Spleen (tissue), 11 donors: ENCODE results near the gene TRIM33. TPM values are rescaled to one million over a fixed set of nuclear protein-coding genes. Genes with fewer than 3 reads are reported as not detected.
"Not testable (repeated sequence)": the region's sequence is repeated elsewhere in the genome, so short reads cannot be mapped to it uniquely, and the experiment has no call there.

Experiments
- DNase-seq: peaks from one replicate; pipeline ENCODE4 v3.0.0-alpha.2; 2020
- H3K27ac ChIP-seq, 8 donors: fragments of 200-600 bp; sonication (generic) in 7 of 8; 1 replicate in 4 of 8; 2 replicates in 4 of 8; pipeline versions ENCODE4 v1.5.0 to v1.8.0; 2016 to 2021; ENCODE audit warnings: inconsistent platforms in 4 of 8, mild to moderate bottlenecking in 4 of 8, moderate library complexity in 1 of 8
- H3K27me3 ChIP-seq, 7 donors: fragments of 200-600 bp; sonication (generic) in 6 of 7; replicated peaks in 1 of 7; 1 replicate in 4 of 7; 2 replicates in 3 of 7; pipeline versions ENCODE4 v1.5.0 to v1.8.0; 2016 to 2021; ENCODE audit warnings: inconsistent platforms in 3 of 7, mild to moderate bottlenecking in 1 of 7
- H3K36me3 ChIP-seq, 6 donors: fragments of 200-600 bp; sonication (generic) in 5 of 6; 1 replicate in 4 of 6; 2 replicates in 2 of 6; pipeline versions ENCODE4 v1.5.0 to v1.8.0; 2016 to 2021; ENCODE audit warnings: inconsistent platforms in 2 of 6
- H3K4me1 ChIP-seq, 6 donors: fragments of 200-600 bp; sonication (generic) in 5 of 6; 1 replicate in 3 of 6; 2 replicates in 3 of 6; pipeline versions ENCODE4 v1.5.0 to v1.8.0; 2016 to 2021; ENCODE audit warnings: inconsistent platforms in 3 of 6
- H3K4me3 ChIP-seq, 8 donors: fragments of 200-600 bp; sonication (generic) in 7 of 8; 1 replicate in 4 of 8; 2 replicates in 4 of 8; pipeline versions ENCODE4 v1.5.0 to v1.8.0; 2016 to 2021; ENCODE audit warnings: inconsistent platforms in 4 of 8, mild to moderate bottlenecking in 4 of 8, moderate library complexity in 2 of 8
- H3K9me3 ChIP-seq, 8 donors: fragments of 200-600 bp; sonication (generic) in 7 of 8; 1 replicate in 4 of 8; 2 replicates in 4 of 8; pipeline versions ENCODE4 v1.5.0 to v1.8.0; 2016 to 2021; ENCODE audit warnings: inconsistent platforms in 4 of 8
- CTCF ChIP-seq, 11 experiments: fragments of 200-600 bp in 7 of 11; fragments of 450-650 bp in 4 of 11; sonication (generic) in 4 of 11; IDR thresholded peaks in 8 of 11; conservative IDR thresholded peaks in 3 of 11; 1 replicate in 7 of 11; 2 replicates in 4 of 11; pipeline versions ENCODE4 v1.4.0 to v1.8.0; 2016 to 2021; ENCODE audit warnings: antibody characterized with exemption in 11 of 11, inconsistent platforms in 4 of 11, mild to moderate bottlenecking in 1 of 11
- POLR2A ChIP-seq, 3 donors: fragments of 450-650 bp; IDR thresholded peaks; one replicate each; pipeline ENCODE4 v1.5.1; 2017; ENCODE audit warnings: antibody characterized with exemption in 3 of 3, mild to moderate bottlenecking in 1 of 3
- POLR2AphosphoS5 ChIP-seq, 3 donors: sonication (generic); formaldehyde crosslinking; IDR thresholded peaks; one replicate each; pipeline ENCODE4 v1.5.1; 2017; ENCODE audit warnings: antibody characterized with exemption in 3 of 3
- WGBS, 5 donors: extraction: QIAGEN DNeasy Blood & Tissue Kit in 3 of 5; methylation state at CpG; one replicate each; pipeline versions ENCODE4 v1.1.5 to v1.1.7; 2013 to 2018; 5-methylcytosine and 5-hydroxymethylcytosine counted together
- intact Hi-C: fragments of 100-400 bp; cut with DNase I; formaldehyde crosslinking; loops from one replicate; pipeline ENCODE4 v1.15.0; 2023; ENCODE audit warnings: low total_unique reads
- polyA plus RNA-seq, 3 donors: library from polyadenylated mRNA; stranded (reverse); fragments of 200-250 nt; gene quantifications; one replicate each; pipeline ENCODE4 v1.2.1, GENCODE V29; 2013
- total RNA-seq, 7 donors: library from RNA; depleted of rRNA in 3 of 7; stranded (reverse); fragments of >200 nt in 3 of 7; fragmentation: NEBNext Ultra II Directional in 4 of 7; extraction: Animal tissue kit (Norgen Biotek cat#: 25700) in 4 of 7; gene quantifications; one replicate each; pipeline versions ENCODE4 v1.1.0 to v1.2.1, GENCODE V29; 2016 to 2021
- donor health status: healthy with polysubstance abuse.
- donor health status: DM: no; HTN: no; CAD: no; lungs with moderate emphysema.
- donor health status: DM: no; HTN: no; CAD: no.
- donor health status: Bipolar disorder and iron deficiency.
- donor health status: healthy.
- donor health status: DM: no; HTN: no; CAD: no.
- donor health status: DM: yes; HTN: yes; CAD: no.

The TRIM33 gene
- total and polyA plus RNA-seq, 10 donors = 8.9 to 59.4 (median 42.2) TPM

- no peak overlapping the region for H3K27ac ChIP-seq
- intact Hi-C loops = no loop called here
- 74 to 83% (median 78%) methylated on average over 2 of the region's 2 CpGs for WGBS, 5 donors
Measured at GRCh38 chr1:114367810-114368209, 143.2 kb downstream of the TRIM33 start.

GRCh38 chr1:114363230-114363629 lies 147.8 kb downstream of the TRIM33 start:
- 74 to 92% (median 87%) methylated on average over 2 of the region's 2 CpGs for WGBS, 5 donors
- H3K4me3 ChIP-seq, H3K27ac ChIP-seq, DNase-seq, H3K4me1 ChIP-seq, intact Hi-C loops, H3K36me3 ChIP-seq, H3K27me3 ChIP-seq: not testable (repeated sequence)
- H3K9me3 ChIP-seq = peaks cover 15 to 50% (median 48%) of the 10 kb centered on the region in 8 donors

More at GRCh38 chr1:114367810-114368209, 143.2 kb downstream of the TRIM33 start:
- Histone ChIP-seq H3K4me1 (peaks cover 0 to 4% (median 0%) of the 10 kb centered on the region in 6 donors), H3K9me3 (peaks cover 8 to 32% (median 29%) of the 10 kb centered on the region in 8 donors), H3K36me3 (no peaks in the 10 kb centered on the region), H3K4me3 (no peak overlapping the region), H3K27me3 (no peaks in the 10 kb centered on the region)
- no peak for TF ChIP-seq CTCF (IDR thresholded peaks at IDR 0.05 in 8 of 11, conservative IDR thresholded peaks at IDR 0.05 in 3 of 11)
- TF ChIP-seq POLR2AphosphoS5 (IDR thresholded peaks at IDR 0.05) = no peak
- no peak for TF ChIP-seq POLR2A (IDR thresholded peaks at IDR 0.05)
- no peak for DNase-seq

GRCh38 chr1:114359791-114360190 lies 151.2 kb downstream of the TRIM33 start:
- 50 to 67% (median 53%) methylated on average over 1 of the region's 1 CpG for WGBS, 5 donors
- H3K27me3 ChIP-seq = no peaks in the 10 kb centered on the region
- no peak for DNase-seq
- intact Hi-C loops = no loop called here
- H3K4me1 ChIP-seq = no peaks in the 10 kb centered on the region
- H3K36me3 ChIP-seq = no peaks in the 10 kb centered on the region
- H3K4me3 ChIP-seq = no peak overlapping the region
- no peak for TF ChIP-seq POLR2AphosphoS5 (IDR thresholded peaks at IDR 0.05)
- TF ChIP-seq CTCF (IDR thresholded peaks at IDR 0.05 in 8 of 11, conservative IDR thresholded peaks at IDR 0.05 in 3 of 11) = no peak
- peaks cover 15 to 44% (median 41%) of the 10 kb centered on the region in 8 donors for H3K9me3 ChIP-seq
- H3K27ac ChIP-seq = no peak overlapping the region

- no peak for TF ChIP-seq CTCF (IDR thresholded peaks at IDR 0.05 in 8 of 11, conservative IDR thresholded peaks at IDR 0.05 in 3 of 11)
- TF ChIP-seq POLR2A (IDR thresholded peaks at IDR 0.05) = no peak
- no peak for TF ChIP-seq POLR2AphosphoS5 (IDR thresholded peaks at IDR 0.05)
- H3K36me3 ChIP-seq = no peaks in the 10 kb centered on the region
- peaks cover 0 to 6% (median 1%) of the 10 kb centered on the region in 6 donors for H3K4me1 ChIP-seq
- no peaks in the 10 kb centered on the region for H3K27me3 ChIP-seq
- no peak overlapping the region for H3K4me3 ChIP-seq
- no peak overlapping the region for H3K27ac ChIP-seq
- intact Hi-C loops = no loop called here
- WGBS, 5 donors = 83 to 90% (median 87%) methylated on average over 3 of the region's 3 CpGs
- H3K9me3 ChIP-seq = no peaks in the 10 kb centered on the region
- no peak for DNase-seq
Measured at GRCh38 chr1:114355240-114355639, 155.8 kb downstream of the TRIM33 start.

- no peaks in the 10 kb centered on the region for H3K27me3 ChIP-seq
- no peak for DNase-seq
- H3K9me3 ChIP-seq = no peaks in the 10 kb centered on the region
- no peak overlapping the region for H3K27ac ChIP-seq
- intact Hi-C loops = no loop called here
- no peaks in the 10 kb centered on the region for H3K36me3 ChIP-seq
- peaks cover 0 to 6% (median 1%) of the 10 kb centered on the region in 6 donors for H3K4me1 ChIP-seq
- no peak overlapping the region for H3K4me3 ChIP-seq
- WGBS, 5 donors = 21 to 28% (median 23%) methylated on average over 4 of the region's 4 CpGs
- TF ChIP-seq POLR2AphosphoS5 (IDR thresholded peaks at IDR 0.05) = no peak
- no peak for TF ChIP-seq CTCF (IDR thresholded peaks at IDR 0.05 in 8 of 11, conservative IDR thresholded peaks at IDR 0.05 in 3 of 11)
- no peak for TF ChIP-seq POLR2A (IDR thresholded peaks at IDR 0.05)
Measured at GRCh38 chr1:114353262-114353661, 157.7 kb downstream of the TRIM33 start.
